NCI-H1092 treated with DMSO at 0.1 percent for 48 hours (cell line): ENCODE measurements around the gene SMIM38.
A peak's percentile ranks its signal among the peaks of the same experiment; 100 is the strongest.

Source experiments
- DNase-seq: peaks from one replicate; lab custom pipeline; 2025; lab: John Stamatoyannopoulos, UW

The SMIM38 gene

DNA sequence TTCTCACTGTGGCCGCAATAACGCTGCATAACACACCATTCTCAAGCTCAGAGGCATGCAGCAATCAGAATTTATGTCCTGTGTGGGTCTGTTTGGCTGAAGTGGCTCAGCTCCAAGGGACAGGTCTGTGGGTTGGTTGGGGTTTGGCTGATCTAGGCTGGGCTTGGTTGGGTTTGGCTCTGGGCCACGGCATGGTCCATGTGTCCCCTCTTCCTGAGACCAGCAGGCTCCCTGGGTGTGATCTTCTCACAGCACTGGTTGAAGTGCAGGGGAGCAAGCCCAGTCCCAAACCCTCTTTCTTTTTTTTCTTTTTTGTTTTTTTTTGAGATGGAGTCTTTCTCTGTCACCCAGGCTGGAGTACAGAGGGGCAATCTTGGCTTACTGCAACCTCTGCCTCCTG, 25.0 kb downstream of the SMIM38 start:
- DNase-seq, result no peak

DNA sequence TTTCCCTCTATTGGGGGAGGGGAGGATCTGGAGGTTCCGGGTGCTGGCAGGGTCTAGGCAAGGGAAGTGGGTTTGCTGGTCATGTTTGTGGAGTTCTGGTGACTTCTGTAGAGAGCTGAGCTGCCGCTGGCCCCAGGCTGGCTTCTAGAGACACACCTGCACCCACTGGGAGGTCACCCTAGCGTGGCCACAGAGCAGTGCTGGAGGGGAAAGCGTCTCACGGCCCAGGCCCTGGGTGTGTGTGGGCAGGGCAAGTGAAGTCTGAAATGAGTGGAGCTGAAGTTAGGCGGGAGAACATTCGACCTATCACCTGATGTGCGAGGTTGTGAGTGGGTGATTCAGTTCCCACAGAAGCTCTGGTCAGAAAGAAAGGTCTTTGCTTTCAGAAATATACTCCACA, 27.9 kb downstream of the SMIM38 start:
- no peak for DNase-seq

DNA sequence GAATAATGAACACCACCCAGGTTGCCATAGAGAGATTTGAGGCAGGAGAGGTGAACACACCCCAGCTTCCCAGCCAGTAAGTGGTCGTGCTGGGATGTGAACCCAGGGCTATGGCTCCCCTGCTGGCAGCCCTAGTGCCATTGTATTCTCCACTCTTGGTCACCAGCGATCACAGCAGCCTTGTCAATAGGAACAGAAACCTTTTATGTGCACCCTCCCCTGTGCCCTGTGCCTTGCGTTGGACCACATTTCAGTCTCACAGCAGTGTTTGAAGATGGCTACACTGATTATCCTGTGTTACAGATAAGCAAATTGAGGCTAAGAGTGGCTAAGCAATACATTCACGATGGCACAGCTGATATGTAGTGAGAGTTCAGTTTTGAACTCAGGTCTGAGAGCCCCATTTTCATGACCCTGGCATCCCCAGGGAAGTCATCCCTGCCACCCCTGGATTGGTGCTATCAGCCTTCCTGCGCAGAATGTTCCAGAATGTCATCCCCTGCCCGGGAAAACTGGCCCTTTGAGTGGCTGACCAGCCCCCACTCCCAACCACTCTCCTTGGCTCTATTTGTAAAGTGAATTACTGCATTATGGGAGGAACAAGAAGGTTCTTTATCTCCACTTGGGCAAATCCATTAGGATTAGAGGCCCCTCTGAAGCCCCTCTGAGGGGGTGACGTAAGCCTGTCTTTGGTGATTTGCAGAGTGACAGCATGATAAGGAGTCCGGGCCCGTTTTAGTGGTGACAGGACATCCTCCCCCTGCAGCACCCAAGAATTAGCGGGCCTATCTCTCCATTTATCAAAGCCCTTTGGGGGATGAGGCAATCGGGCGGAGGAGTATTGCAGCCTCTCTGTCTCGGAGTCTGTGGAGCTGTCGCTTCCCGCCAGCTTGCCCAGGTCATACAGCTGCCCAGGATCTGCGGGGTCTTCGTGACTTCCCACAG, 30.9 kb downstream of the SMIM38 start:
- no peak for DNase-seq

DNA sequence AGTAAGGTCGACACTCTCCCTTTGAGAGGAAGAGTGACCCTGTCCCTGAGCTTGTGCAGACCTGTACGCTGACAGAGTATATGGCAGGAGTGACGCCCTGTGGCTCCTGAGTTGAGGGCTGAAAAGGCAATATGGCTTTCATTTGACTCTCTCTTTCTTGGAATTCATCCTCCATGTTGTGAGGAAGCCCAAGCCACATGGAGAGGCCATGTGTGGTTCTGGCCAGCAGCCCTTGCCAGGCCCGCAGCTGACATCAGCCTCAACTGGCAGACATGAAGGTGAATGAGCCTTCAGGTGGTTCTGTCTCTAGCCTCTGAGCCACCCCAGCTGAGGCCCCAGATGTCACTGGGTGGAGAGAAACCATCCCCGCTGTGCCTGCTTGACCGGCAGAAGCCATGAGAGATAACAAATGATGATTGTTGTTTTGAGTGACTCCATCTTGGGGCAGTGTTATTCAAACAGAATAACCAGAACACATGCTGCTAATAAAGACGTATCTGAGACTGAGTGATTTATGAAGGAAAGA, 31.9 kb downstream of the SMIM38 start:
- DNase-seq, result no peak

DNA sequence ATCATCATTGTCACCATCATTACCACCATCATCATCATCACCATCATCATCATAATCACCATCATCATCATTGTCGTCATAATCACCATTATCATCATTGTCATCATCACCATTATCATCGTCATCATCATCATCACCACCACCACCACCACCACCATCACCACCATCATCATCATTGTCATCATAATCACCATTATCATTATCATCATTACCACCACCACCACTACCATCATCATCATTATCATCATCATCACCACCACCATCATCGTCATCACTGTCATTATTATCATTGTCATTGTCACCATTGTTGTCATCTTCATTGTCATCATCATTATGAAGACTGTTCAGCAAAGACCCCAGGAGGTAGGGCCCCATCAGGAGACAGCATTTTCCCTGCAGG, 33.3 kb downstream of the SMIM38 start:
- no peak for DNase-seq

DNA sequence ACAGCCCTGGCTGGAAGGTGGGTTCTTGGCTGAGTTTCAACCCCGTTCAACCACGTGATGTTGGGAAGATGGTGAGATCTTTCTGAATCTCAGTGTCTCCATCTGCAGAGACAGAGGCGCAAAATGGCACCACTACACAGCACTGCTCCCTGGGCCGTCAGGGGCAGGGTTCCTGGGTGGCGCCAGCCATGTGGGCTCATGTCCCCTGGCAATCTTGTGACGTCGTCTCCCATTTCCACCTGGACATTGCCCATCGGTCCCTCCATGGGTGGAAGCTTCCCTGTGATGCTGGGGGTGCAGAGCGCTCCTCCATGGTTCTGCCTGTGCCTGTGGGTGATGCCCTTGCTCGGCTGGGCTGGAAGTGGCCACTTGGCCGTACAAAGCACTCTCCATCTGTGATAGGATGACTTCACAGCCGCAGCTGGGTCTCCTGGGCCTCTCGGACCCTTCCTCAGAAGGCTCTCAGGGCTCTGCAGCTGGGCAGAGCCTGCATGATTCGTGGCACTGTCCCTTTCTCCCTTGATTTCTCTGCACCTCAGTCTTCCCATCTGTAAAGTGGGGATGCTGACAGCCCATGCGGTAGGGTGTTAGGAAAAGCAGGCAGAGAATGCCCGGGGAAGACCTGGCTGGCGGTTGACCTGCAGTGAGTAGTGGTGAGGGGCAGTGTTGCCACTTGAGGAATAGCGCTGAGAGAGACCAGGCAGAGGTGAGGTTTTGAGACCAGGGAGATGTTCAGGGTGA, 35.2 kb downstream of the SMIM38 start:
- DNase-seq, result no peak

DNA sequence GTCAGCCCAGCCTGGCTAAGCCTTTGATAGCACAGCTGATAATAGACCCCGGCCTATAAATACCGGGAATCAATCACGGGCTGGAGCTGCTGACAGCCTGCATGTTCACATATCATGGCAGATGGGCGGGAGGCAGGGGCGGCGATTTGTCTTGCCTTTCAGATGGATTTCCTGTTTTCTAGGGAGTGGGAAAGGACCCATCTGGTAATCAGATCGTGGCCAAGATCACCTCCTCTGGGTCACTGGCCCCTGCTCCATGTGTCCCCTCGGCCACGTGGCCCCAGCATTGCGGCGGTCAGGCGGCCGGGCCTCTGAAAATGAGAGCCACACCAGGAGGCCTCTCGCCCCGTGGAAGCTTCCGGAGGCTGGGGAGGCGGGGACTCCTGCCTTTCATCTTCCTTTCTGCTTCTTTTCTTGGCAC, 36.6 kb downstream of the SMIM38 start:
- no peak for DNase-seq

DNA sequence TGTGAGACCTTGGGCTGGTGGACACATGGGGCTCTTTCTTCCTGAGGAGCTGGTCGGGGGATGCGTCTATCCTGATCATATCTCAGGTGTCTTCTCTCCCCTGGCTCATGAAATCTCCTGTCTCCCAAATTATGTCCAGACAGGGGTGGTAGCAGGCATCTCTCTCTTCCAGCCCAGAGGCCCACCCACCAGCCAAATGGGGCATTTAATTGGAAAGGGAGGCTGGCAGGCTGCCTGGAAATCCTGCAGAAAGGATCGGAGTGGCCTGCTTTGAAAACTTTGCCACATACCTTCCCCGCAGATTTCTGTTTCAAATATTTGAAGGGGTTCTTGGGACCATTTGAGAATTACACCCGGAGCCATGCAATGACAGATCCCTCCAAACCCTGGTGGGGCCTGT, 37.4 kb downstream of the SMIM38 start:
- DNase-seq, result no peak

DNA sequence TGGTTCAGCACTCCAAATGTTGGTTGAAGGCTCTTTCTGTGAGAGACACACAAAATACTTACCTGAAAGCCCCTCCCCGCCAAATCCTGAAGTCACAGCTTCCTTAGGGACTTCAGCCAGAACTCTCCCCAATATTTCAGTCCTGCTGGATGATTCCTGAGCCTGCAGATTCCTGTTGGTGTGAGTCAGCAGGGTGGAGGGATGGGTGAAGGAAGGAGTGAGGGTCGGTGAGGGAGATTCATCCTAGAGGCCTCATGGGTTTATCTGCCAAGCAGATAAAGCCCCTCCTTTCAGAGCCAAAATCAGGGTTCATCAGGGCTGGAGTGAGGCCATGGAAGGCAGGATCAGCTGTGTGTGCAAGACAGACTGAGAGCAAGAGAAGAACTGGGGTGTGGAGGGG, 37.9 kb downstream of the SMIM38 start:
- DNase-seq, result no peak

DNA sequence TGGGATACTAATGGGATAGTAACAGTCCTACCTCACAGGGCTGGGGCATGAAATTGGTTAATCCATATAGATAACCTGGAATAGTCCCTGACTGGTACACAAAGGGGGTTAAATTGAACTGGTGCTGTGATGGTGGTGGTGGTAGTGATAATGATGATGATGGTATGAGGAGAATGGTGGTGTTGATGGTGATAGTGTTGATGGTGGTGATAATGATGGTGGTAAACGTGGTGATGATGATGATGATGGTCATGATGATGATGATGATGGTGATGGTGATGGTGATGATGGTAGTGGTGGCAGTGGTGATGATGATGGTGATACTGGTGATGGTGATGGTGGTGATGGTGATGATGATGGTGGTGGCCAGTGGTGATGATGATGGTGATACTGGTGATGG, 38.7 kb downstream of the SMIM38 start:
- DNase-seq, result no peak

DNA sequence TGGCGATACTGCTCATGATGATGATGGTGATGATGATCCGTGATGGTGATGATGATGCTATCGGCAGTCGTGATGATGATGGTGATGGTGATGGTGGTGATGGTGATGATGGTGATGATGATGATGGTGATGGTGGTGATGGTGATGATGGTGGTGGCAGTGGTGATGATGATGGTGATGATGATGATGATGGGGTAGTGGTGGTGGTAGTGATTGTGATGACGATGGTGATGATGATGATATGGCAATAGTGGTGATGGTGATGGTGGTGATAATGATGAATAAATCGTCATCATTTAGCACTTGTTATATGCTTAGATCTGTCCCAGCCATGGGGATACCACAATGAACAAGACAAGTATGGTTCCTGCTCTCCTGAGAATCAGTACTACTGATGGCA, 39.2 kb downstream of the SMIM38 start:
- no peak for DNase-seq

DNA sequence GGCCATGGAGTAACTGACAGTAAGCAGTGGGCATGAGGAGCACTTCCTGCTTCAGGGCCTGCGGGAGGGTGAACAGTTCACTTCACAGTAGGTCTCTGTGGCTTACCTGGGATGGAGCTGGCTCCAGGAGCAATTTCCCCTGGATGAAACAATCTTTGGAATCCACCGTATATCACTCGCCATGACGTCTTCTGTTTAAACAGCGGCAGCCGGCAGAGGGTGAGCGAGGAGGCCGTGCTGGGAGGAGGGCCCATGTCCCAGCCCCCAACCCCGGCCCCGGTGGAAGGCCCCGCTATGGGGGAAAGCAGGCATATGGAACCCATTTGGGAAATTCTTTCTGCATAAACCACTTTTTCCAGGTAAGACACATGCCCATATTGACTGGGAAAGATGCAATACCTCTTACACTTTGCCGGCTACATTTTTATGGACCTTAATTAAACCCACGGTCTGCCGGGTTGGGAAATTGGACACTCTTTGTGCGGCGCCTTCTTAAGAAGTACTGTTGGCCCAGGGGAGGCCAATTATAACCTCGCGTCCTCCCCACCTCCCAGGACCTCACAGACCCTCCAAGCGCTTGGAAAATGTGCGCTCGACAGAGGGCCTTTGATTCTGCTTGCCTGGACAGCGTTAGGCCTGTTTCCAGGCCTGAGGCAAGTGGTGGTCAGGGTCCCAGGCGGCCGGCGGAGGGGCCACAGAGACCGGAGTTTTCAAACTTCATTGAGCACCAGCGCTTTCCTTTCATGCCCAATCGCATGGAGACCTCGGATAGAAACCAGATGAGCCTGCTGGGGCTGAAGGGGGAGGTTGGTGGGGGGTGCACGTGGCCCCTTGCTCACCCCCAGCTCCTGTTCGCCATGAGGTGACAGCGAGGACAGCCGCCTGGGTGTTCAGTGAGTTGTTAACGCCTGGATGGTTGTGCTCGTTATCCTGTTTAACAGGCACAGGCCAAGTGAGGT, 40.4 kb downstream of the SMIM38 start:
- DNase-seq, result no peak

DNA sequence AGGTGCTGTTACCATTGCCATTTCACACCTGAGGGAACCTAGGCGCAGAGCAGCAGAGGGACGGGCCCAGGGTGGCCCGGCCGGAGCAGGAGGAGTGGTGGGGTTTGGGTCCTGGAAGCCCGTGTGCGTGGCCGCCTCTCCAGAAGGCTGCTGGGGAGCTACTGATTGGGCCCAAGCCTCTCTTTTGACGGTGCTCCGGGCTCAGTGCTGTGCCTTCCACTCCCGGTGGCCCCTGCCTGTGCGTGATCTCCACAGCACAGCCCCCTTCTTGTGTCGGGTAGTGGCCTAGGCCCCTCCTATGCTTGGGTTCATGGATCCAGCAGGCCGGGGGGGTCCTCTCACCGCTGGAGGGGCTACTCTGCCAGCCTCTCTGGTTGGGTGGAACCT, 41.0 kb downstream of the SMIM38 start:
- no peak for DNase-seq

DNA sequence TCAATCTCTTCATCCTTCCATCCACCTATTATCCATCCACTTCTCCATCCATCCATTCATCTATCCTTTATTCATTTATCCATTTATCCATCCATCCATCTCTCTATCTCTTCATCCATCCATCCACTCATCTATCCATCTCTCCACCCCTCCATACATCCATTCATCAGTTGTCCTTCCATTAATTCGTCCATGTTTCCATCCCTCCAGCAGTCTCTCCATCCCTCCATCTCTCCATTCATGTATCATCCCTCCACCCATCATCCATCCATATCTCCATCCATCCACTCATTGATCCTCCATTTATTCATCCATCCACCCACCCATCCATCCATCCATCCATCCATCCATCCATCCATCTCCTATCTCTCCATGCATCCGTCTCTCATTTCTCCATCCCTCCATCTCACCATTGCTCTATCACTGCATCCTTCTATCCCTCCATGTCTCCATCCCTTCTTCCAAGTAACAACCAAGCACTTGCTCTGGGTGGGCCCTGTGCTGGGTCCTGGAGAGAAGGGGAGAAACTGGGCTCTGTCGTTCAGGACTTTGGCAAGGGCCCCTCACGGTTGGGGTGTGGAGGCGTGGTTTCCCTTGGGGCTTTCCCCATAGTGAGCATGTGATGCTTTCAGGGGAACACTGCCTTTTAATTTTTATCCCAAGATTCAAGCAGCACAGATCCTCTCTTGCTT, 43.3 kb downstream of the SMIM38 start:
- no peak for DNase-seq

DNA sequence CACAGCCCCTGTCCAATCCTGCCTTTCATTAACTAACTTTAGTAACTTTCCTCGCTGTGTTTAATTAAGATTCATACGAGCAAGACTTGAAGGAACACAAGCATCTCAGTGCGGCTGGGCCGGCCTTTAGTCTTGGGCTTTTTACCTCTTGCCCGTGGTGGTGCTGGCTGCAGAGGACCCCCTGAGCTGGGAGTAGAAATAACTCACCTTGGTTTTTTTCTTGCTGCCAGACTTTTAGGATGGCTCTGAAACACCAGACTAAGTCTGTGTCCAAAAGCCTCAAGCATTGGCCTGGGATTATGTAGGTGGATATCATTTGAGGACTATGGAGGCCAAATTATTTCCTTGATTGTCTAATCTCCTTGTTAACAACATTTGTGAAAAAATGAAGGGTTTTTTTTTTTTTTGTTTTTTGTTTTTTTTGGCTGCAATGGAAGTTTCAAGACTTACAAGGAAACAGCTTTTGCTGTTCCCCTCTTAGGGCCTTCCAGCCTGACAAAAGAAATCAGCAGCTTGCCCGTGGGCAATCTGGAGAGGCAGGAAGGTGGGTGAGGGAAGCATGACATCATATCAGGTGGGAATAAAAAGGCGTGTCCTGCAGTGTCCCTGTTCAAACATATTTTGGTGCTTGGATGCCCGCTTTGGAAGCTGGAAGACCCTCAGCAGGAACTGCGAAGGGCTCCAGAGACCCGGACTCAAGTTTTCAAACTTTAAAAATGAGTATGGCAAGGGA, 44.0 kb downstream of the SMIM38 start:
- DNase-seq, result peak; percentile 27

DNA sequence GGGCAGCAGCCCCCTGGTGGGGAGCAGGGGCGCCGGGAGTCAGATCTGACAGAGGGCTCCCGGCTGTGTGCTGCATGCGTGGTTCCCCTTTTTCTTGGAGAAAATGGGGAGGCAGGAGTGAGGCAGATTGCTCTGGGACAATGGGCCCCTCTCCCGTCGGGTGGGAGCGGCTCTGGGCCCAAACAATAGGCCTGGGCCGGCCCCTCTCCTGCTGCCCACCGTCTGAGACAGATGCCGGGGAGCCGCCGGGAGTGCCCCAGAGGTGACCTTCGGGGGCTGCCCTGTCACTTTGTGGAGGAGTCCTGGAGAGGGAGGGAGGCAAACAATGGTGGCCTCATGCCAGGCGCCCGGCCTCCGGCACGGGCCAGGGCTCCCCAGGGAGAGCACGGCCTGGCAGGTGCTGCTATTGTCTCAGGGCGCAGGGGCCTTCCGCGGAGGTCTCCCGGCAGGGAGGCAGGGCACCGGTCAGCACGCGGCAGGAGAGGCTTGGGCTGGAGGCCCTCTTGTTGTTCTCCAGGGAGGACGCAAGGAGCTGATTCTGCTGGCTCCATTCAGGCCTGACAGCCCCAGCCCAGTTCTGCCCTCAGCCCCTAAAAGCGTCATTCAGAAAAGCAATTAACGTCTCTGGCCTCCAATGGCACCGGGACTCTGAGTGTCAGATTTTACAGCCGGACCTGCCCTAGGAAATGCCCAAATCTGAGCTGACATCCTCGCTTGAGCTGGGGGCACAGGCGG, 44.8 kb downstream of the SMIM38 start:
- peak; percentile 66 for DNase-seq

DNA sequence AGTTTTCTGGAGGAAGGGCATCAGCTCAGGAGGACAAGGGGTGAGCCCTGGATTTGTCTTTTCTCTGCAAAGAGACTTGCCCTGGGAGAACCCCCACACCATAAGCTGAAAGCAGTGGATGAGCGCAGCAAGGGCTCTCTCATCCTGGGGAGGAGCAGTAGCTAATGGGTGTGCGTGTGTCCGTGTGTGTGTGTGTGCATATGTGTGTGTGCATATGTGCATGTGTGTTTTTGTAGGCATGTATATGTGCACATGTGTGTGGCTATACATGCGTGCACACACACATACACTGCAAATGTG, 45.3 kb downstream of the SMIM38 start:
- DNase-seq, result peak; percentile 66

DNA sequence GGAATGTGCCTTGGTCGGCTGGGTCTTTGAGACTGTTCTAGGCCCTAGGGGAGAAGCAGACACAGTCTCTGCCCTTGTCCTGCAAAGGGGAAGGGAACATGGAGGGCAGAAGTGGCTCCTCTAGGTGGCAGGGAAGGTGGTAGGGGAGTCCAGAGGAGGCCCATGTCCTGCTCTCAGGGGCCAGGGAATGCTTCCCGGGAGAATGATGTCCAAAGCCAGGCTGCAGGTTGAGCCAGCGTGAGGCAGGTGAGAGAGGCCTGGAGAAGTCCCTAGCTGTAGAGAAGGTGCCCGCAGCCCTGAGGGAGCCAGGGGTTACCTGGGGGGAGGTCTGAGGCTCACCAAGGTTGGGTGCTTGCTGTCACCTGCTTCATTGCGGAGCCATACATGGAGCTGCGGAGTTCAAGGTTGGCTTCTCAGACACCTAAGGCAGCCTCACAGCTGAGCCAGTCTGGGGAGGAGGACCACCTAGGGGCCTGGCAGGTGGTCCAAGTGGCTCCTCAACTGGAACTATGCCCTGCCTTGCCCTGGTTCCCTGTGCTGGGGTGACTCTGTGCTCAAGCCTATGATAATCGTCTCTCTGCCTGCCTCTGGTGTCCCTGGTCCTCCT, 46.1 kb downstream of the SMIM38 start:
- no peak for DNase-seq

DNA sequence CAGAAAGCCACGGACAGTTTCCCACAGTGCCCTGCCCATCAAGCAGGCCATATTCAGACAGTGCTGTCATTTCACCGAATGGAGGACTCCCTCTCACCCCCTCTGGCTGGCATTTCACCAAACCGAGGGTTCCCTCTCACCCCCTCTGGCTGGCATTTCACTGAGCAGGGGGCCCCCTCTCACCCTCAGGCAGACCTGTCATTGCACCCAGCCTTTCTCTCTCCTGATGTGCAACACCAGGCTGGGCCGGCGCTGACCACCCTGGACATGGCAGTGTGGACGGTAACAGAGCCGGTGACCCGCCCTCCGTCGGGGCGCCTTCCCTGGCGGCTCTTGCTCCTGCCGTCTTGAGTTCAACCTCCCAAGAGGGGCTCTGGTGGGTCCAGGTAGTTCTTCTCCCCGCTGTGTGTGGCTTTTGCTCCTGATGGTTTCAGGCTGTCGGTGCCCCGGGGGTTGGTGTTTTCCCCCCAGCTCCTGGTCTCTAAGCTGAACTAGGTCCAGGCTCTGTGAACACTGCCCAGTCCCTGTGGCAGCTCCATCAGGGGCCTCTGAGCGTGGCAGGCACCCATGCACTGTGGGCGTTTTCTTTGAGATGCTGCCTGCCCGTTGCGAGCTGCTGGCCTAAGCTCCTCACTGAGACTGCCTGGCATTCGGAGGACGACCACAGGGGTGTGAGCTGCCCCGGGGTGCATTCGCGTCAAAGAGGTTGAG, 46.9 kb downstream of the SMIM38 start:
- no peak for DNase-seq
